ENCODE results near the gene KCNMB2.

DNA sequence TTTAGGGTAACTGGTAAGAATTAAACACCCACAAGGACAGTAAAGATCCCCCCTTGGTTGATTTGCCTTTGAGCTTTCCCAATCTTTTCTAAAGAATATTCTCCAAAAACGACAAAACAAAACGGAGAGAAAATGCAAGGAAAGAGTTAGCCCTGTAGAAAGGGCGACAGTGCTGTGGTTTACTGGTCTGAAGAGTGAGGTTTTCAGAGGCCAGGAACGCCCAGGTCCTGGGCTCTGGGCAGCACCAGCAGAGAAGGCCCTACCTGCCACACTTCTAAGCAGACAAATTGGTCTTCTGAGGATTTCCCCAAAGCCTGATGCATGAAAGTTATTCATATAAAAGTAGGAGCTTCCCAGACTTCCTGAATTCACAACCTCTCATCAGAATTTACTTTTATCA is 119.3 kb downstream of the KCNMB2 start:
- no peak for TF ChIP-seq CTCF (IDR thresholded peaks at IDR 0.05; ENCODE audit: low read depth, low read length, poor library complexity, severe bottlenecking)
- TF ChIP-seq EZH2phosphoT487 (IDR thresholded peaks at IDR 0.05; ENCODE audit: borderline replicate concordance, low read length): no peak

Measured in DOHH2 (cell line).